GM23338 (cell line): ENCODE measurements around the gene IL19. TPM values are rescaled to one million over a fixed set of nuclear protein-coding genes. Genes with fewer than 3 reads are reported as not detected.

Source experiments
- ATAC-seq: fragments of 200-7000 bp; cut with Tn5 transposase; 3 replicates; pipeline ENCODE4 v1.9.1; 2020
- DNase-seq: peaks from one replicate; pipeline ENCODE4 v3.0.0-alpha.2; 2015; ENCODE audit warnings: low spot score
- H2AFZ ChIP-seq: fragments of 200-600 bp; sonication (generic); 2 replicates; pipeline ENCODE4 v1.8.0; 2016; ENCODE audit warnings: antibody characterized with exemption, mild to moderate bottlenecking, moderate library complexity
- H3F3A ChIP-seq: fragments of 200-600 bp; sonication (generic); replicated peaks from 2 replicates; pipeline ENCODE4 v1.8.0; 2017; ENCODE audit warnings: antibody characterized with exemption, mixed run types, low read depth
- H3K27ac ChIP-seq: fragments of 200-600 bp; sonication (generic); 2 replicates; pipeline ENCODE4 v1.6.1; 2016; ENCODE audit warnings: low read depth
- H3K27me3 ChIP-seq: fragments of 200-600 bp; sonication (generic); 2 replicates; pipeline ENCODE4 v1.8.0; 2016; ENCODE audit warnings: mild to moderate bottlenecking, mixed run types, moderate library complexity; ENCODE audit not compliant: insufficient read depth
- H3K36me3 ChIP-seq: fragments of 200-600 bp; sonication (generic); 2 replicates; pipeline ENCODE4 v1.8.0; 2016; ENCODE audit warnings: mild to moderate bottlenecking; ENCODE audit not compliant: insufficient read depth
- H3K4me1 ChIP-seq: fragments of 200-600 bp; sonication (generic); 2 replicates; pipeline ENCODE4 v1.8.0; 2016; ENCODE audit warnings: mild to moderate bottlenecking, moderate library complexity; ENCODE audit not compliant: insufficient read depth
- H3K4me2 ChIP-seq: fragments of 200-600 bp; sonication (generic); 2 replicates; pipeline ENCODE4 v1.7.1; 2017; ENCODE audit warnings: mixed run types
- H3K4me3 ChIP-seq: fragments of 200-600 bp; sonication (generic); 2 replicates; pipeline ENCODE4 v1.6.1; 2016; ENCODE audit warnings: mixed run types
- H3K79me2 ChIP-seq: fragments of 200-600 bp; sonication (generic); replicated peaks from 2 replicates; pipeline ENCODE4 v1.8.0; 2017; ENCODE audit warnings: mild to moderate bottlenecking; ENCODE audit not compliant: insufficient read depth
- H3K9me2 ChIP-seq: fragments of 200-600 bp; sonication (generic); 2 replicates; pipeline ENCODE4 v1.8.0; 2017; ENCODE audit not compliant: insufficient read depth
- H4K20me1 ChIP-seq: fragments of 200-600 bp; sonication (generic); replicated peaks from 2 replicates; pipeline ENCODE4 v1.8.0; 2017; ENCODE audit warnings: mild to moderate bottlenecking; ENCODE audit not compliant: insufficient read depth
- H3K27ac Mint-ChIP-seq: 2 replicates; pipeline ENCODE4 v1.8.0; 2020; ENCODE audit warnings: inconsistent platforms, mild to moderate bottlenecking, moderate library complexity, mixed read lengths
- H3K27me3 Mint-ChIP-seq: 3 replicates; pipeline ENCODE4 v1.8.0; 2022; ENCODE audit warnings: low read depth, mild to moderate bottlenecking, moderate library complexity, mixed read lengths, inconsistent platforms; ENCODE audit not compliant: insufficient read depth, poor library complexity
- H3K36me3 Mint-ChIP-seq: 3 replicates; pipeline ENCODE4 v1.8.0; 2021; ENCODE audit warnings: low read depth, mild to moderate bottlenecking, inconsistent platforms, moderate library complexity, mixed read lengths
- H3K4me1 Mint-ChIP-seq: 3 replicates; pipeline ENCODE4 v1.8.0; 2020; ENCODE audit warnings: mild to moderate bottlenecking, inconsistent platforms, mixed read lengths
- H3K4me3 Mint-ChIP-seq: 3 replicates; pipeline ENCODE4 v1.8.0; 2021; ENCODE audit warnings: moderate library complexity, mild to moderate bottlenecking, inconsistent platforms, mixed read lengths
- H3K9me3 Mint-ChIP-seq: 3 replicates; pipeline ENCODE4 v1.8.0; 2020; ENCODE audit warnings: moderate library complexity, mild to moderate bottlenecking, inconsistent platforms, mixed read lengths
- CREB1 ChIP-seq: fragments of 250-450 bp; sonication (Bioruptor Pico); IDR thresholded peaks from 2 replicates; pipeline ENCODE4 v1.5.0; 2020; ENCODE audit warnings: low read depth, mild to moderate bottlenecking, moderate library complexity
- CTCF ChIP-seq, 2 experiments: fragments of 200-600 bp in 1 of 2; sonication (generic) in 1 of 2; conservative IDR thresholded peaks; 2 replicates each; pipeline versions ENCODE4 v1.5.1 to v1.6.1; 2016 to 2017; ENCODE audit warnings: antibody characterized with exemption in 2 of 2, low read depth in 2 of 2, mild to moderate bottlenecking in 2 of 2, moderate library complexity in 1 of 2
- ETS1 ChIP-seq: IDR thresholded peaks from 2 replicates; pipeline ENCODE4 v1.6.1; 2016; ENCODE audit warnings: antibody characterized with exemption
- EZH2 ChIP-seq: fragments of 200-600 bp; sonication (generic); IDR thresholded peaks from one replicate; pipeline ENCODE4 v1.8.0; 2017; ENCODE audit warnings: antibody characterized with exemption, mild to moderate bottlenecking, low read depth; ENCODE audit not compliant: unreplicated experiment
- EZH2phosphoT487 ChIP-seq: fragments of 200-600 bp; sonication (generic); IDR thresholded peaks from one replicate; pipeline ENCODE4 v1.8.1; 2018; ENCODE audit warnings: antibody characterized with exemption; ENCODE audit not compliant: unreplicated experiment
- JUNB ChIP-seq: IDR thresholded peaks from one replicate; pipeline ENCODE4 v1.6.1; 2016; ENCODE audit warnings: antibody characterized with exemption; ENCODE audit not compliant: unreplicated experiment
- NANOG ChIP-seq: IDR thresholded peaks from 2 replicates; pipeline ENCODE4 v1.6.1; 2016; ENCODE audit warnings: antibody characterized with exemption, borderline replicate concordance
- POLR2AphosphoS5 ChIP-seq: IDR thresholded peaks from 2 replicates; pipeline ENCODE4 v1.6.1; 2016; ENCODE audit warnings: antibody characterized with exemption, low read depth
- REST ChIP-seq: IDR thresholded peaks from one replicate; pipeline ENCODE4 v1.6.1; 2018; ENCODE audit warnings: antibody characterized with exemption; ENCODE audit not compliant: unreplicated experiment
- STAT1 ChIP-seq: IDR thresholded peaks from one replicate; pipeline ENCODE4 v1.6.1; 2016; ENCODE audit warnings: antibody characterized with exemption; ENCODE audit not compliant: unreplicated experiment
- ZNF114 ChIP-seq: fragments of 250-450 bp; sonication (Bioruptor Pico); IDR thresholded peaks from 2 replicates; pipeline ENCODE4 v1.5.0; 2020; ENCODE audit warnings: mild to moderate bottlenecking, moderate library complexity
- ZNF331 ChIP-seq: fragments of 250-450 bp; sonication (Bioruptor Pico); IDR thresholded peaks from 2 replicates; pipeline ENCODE4 v1.5.0; 2020; ENCODE audit warnings: low read depth, mild to moderate bottlenecking, moderate library complexity
- ZNF462 ChIP-seq: fragments of 250-450 bp; sonication (Bioruptor Pico); IDR thresholded peaks from 2 replicates; pipeline ENCODE4 v1.5.0; 2020; ENCODE audit warnings: mild to moderate bottlenecking, moderate library complexity
- polyA plus RNA-seq: library from polyadenylated mRNA; unstranded; fragments of >200 nt; fragmentation: Nextera tagmentation; extraction: Ambion mirVana; gene quantifications from 2 replicates; pipeline ENCODE4 v1.2.1, GENCODE V29; 2016
- total RNA-seq: library from RNA; depleted of rRNA; stranded (reverse); fragments of >200 nt; shearing (Covaris generic); gene quantifications from 2 replicates; pipeline ENCODE4 v1.2.3, GENCODE V29; 2014

Gene IL19
- total and polyA plus RNA-seq, 2 experiments from 2014 or later: not detected

GRCh38 chr1:206828061-206828460, 57.5 kb downstream of the IL19 start:
- TF ChIP-seq REST (no peak), NANOG (no peak), JUNB (no peak), EZH2 (no peak), ZNF114 (CRISPR knock-in tag) (no peak), POLR2AphosphoS5 (no peak), CTCF (conservative IDR thresholded peaks at IDR 0.05; ENCODE audit: low read depth in 2 of 2) (no peak), ZNF462 (CRISPR knock-in tag) (no peak), STAT1 (no peak), CREB1 (CRISPR knock-in tag) (no peak), ETS1 (no peak), EZH2phosphoT487 (no peak), ZNF331 (CRISPR knock-in tag) (no peak)
- H4K20me1 ChIP-seq: no peaks in the 10 kb centered on the region
- H3K27ac ChIP-seq: no peak overlapping the region
- no peaks in the 10 kb centered on the region for H3K36me3 Mint-ChIP-seq
- H3K36me3 ChIP-seq: no peaks in the 10 kb centered on the region
- ATAC-seq: no peak
- H3F3A ChIP-seq: no peaks in the 10 kb centered on the region
- H3K4me3 ChIP-seq: no peak overlapping the region
- H3K4me3 Mint-ChIP-seq: no peak overlapping the region
- no peak overlapping the region for H2AFZ ChIP-seq
- H3K27me3 ChIP-seq: no peaks in the 10 kb centered on the region
- no peaks in the 10 kb centered on the region; the same call in 1 of the 2 replicates for H3K4me1 ChIP-seq
- H3K9me3 Mint-ChIP-seq: no peaks in the 10 kb centered on the region
- H3K4me1 Mint-ChIP-seq: peaks cover 3% of the 10 kb centered on the region; the same call in 1 of the 3 replicates
- no peak for DNase-seq
- no peaks in the 10 kb centered on the region for H3K79me2 ChIP-seq
- no peaks in the 10 kb centered on the region for H3K9me2 ChIP-seq
- H3K27ac Mint-ChIP-seq: no peak overlapping the region
- H3K4me2 ChIP-seq: no peak overlapping the region
- H3K27me3 Mint-ChIP-seq: peaks cover 1% of the 10 kb centered on the region
